Endodermal cell (in vitro differentiated cells): ENCODE data around the gene STUM. TPM values are rescaled to one million over a fixed set of nuclear protein-coding genes. Genes with fewer than 3 reads are reported as not detected.
A peak's percentile ranks its signal among the peaks of the same experiment; 100 is the strongest.

Experiments used
- DNase-seq: peaks from one replicate; pipeline ENCODE4 v3.0.0-alpha.2; 2017
- H3K27ac ChIP-seq: 2 replicates; pipeline ENCODE4 v1.5.1; 2013; ENCODE audit warnings: mild to moderate bottlenecking, low read depth, low read length, moderate library complexity
- H3K27me3 ChIP-seq: 2 replicates; pipeline ENCODE4 v1.6.1; 2013; ENCODE audit warnings: mild to moderate bottlenecking, low read length, moderate library complexity; ENCODE audit not compliant: insufficient read depth, control insufficient read depth, poor library complexity, severe bottlenecking
- H3K36me3 ChIP-seq: 2 replicates; pipeline ENCODE4 v1.7.0; 2013; ENCODE audit warnings: mild to moderate bottlenecking, low read length, moderate library complexity; ENCODE audit not compliant: control insufficient read depth, insufficient read depth
- H3K4me1 ChIP-seq: one replicate; pipeline ENCODE4 v1.7.0; 2013; ENCODE audit warnings: low read length; ENCODE audit not compliant: control insufficient read depth, insufficient read depth
- H3K4me3 ChIP-seq: 2 replicates; pipeline ENCODE4 v1.5.1; 2013; ENCODE audit warnings: mild to moderate bottlenecking, low read length, moderate library complexity
- H3K9ac ChIP-seq: 2 replicates; pipeline ENCODE4 v1.6.1; 2013; ENCODE audit warnings: mild to moderate bottlenecking, low read length, moderate library complexity; ENCODE audit not compliant: poor library complexity, severe bottlenecking; ENCODE audit errors: extremely low read depth
- H3K9me3 ChIP-seq: 2 replicates; pipeline ENCODE4 v1.6.1; 2013; ENCODE audit warnings: mild to moderate bottlenecking, low read length, moderate library complexity; ENCODE audit not compliant: control insufficient read depth
- H3K27ac Mint-ChIP-seq: 2 replicates; pipeline ENCODE4 v1.8.0; 2020; ENCODE audit warnings: mixed read lengths
- H3K27me3 Mint-ChIP-seq: 2 replicates; pipeline ENCODE4 v1.8.0; 2021; ENCODE audit warnings: mild to moderate bottlenecking, mixed read lengths; ENCODE audit not compliant: insufficient read depth
- H3K36me3 Mint-ChIP-seq: 2 replicates; pipeline ENCODE4 v1.8.0; 2020; ENCODE audit warnings: low read depth, mixed read lengths
- H3K4me1 Mint-ChIP-seq: 2 replicates; pipeline ENCODE4 v1.8.0; 2020; ENCODE audit warnings: mixed read lengths
- H3K4me3 Mint-ChIP-seq: 2 replicates; pipeline ENCODE4 v1.8.0; 2020; ENCODE audit warnings: mild to moderate bottlenecking, moderate library complexity, mixed read lengths
- H3K9me3 Mint-ChIP-seq: 2 replicates; pipeline ENCODE4 v1.8.0; 2020; ENCODE audit warnings: mild to moderate bottlenecking, mixed read lengths
- WGBS, 2 experiments: methylation state at CpG; one replicate each; pipeline versions ENCODE4 v1.1.5 to v1.1.7; 2013; ENCODE audit warnings: missing lambda C conversion rate in 2 of 2, mixed read lengths in 1 of 2; ENCODE audit not compliant: insufficient coverage in 1 of 2, insufficient read length in 1 of 2; 5-methylcytosine and 5-hydroxymethylcytosine counted together
- total RNA-seq, 2 donors: library from RNA; stranded (reverse); fragmentation: NEBNext Ultra II Directional in 1 of 2; extraction: Animal tissue kit (Norgen Biotek cat#: 25700) in 1 of 2; gene quantifications; 2 replicates in 1 of 2; 3 replicates in 1 of 2; pipeline ENCODE4 v1.2.1, GENCODE V29; 2021
- TF ChIP-seq, protein P1 (sequence below): fragments of 200-600 bp; sonication (generic); conservative IDR thresholded peaks from 2 replicates; pipeline ENCODE4 v1.5.0; 2021; ENCODE audit warnings: antibody characterized with exemption, mild to moderate bottlenecking

STUM gene
- total RNA-seq, 2 donors from 2014 or later: 0.04 to 0.20 TPM

DNA sequence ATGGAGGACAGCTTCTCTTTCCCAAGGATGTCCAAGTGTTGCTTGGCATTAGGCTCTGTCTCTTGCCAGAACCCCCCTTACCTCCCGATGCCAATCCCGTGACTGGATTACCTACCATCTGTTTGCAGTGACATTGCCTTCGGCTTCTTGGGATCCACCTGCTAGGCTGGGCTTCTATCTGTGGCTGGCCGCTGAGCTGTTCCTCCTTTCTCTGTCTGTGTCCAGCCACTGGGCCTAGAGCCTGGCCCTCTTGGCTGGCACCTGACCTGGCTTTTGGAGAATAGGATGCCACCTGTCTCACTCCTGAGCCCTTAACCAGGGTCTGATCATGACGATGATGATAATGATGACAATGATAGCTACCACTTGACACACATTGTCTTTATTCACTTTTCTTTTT, 41.6 kb upstream of the STUM start:
- Histone ChIP-seq H3K9ac (no peak overlapping the region), H3K27me3 (peaks cover 15% of the 10 kb centered on the region), H3K4me1 (no peaks in the 10 kb centered on the region), H3K4me3 (no peak overlapping the region), H3K9me3 (no peaks in the 10 kb centered on the region), H3K36me3 (no peaks in the 10 kb centered on the region), H3K27ac (no peak overlapping the region)
- Mint-ChIP-seq H3K9me3 (no peaks in the 10 kb centered on the region), H3K4me3 (no peak overlapping the region), H3K36me3 (no peaks in the 10 kb centered on the region), H3K27me3 (peaks cover 47% of the 10 kb centered on the region), H3K4me1 (no peaks in the 10 kb centered on the region), H3K27ac (no peak overlapping the region)
- TF ChIP-seq, protein P1, sequence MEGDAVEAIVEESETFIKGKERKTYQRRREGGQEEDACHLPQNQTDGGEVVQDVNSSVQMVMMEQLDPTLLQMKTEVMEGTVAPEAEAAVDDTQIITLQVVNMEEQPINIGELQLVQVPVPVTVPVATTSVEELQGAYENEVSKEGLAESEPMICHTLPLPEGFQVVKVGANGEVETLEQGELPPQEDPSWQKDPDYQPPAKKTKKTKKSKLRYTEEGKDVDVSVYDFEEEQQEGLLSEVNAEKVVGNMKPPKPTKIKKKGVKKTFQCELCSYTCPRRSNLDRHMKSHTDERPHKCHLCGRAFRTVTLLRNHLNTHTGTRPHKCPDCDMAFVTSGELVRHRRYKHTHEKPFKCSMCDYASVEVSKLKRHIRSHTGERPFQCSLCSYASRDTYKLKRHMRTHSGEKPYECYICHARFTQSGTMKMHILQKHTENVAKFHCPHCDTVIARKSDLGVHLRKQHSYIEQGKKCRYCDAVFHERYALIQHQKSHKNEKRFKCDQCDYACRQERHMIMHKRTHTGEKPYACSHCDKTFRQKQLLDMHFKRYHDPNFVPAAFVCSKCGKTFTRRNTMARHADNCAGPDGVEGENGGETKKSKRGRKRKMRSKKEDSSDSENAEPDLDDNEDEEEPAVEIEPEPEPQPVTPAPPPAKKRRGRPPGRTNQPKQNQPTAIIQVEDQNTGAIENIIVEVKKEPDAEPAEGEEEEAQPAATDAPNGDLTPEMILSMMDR: no peak
- 93 to 100% methylated on average over 2 to 5 of the region's 5 CpGs for WGBS, 2 experiments
- no peak for DNase-seq

GRCh38 chr1:226510453-226510852, 38.1 kb upstream of the STUM start:
- no peak overlapping the region for H3K9ac ChIP-seq
- DNase-seq: peak; percentile 10
- H3K9me3 Mint-ChIP-seq: no peaks in the 10 kb centered on the region
- H3K27ac ChIP-seq: no peak overlapping the region
- no peaks in the 10 kb centered on the region for H3K9me3 ChIP-seq
- no peak overlapping the region for H3K4me3 Mint-ChIP-seq
- no peaks in the 10 kb centered on the region for H3K36me3 Mint-ChIP-seq
- peaks cover 7% of the 10 kb centered on the region for H3K4me1 Mint-ChIP-seq
- H3K27ac Mint-ChIP-seq: no peak overlapping the region
- no peak overlapping the region for H3K4me3 ChIP-seq
- peaks cover 30% of the 10 kb centered on the region for H3K27me3 Mint-ChIP-seq
- peaks cover 8% of the 10 kb centered on the region for H3K4me1 ChIP-seq
- peaks cover 6% of the 10 kb centered on the region for H3K27me3 ChIP-seq
- TF ChIP-seq, protein P1: no peak
- no peaks in the 10 kb centered on the region for H3K36me3 ChIP-seq
- WGBS, 2 experiments: 98 to 100% methylated on average over 1 of the region's 1 CpG

DNA sequence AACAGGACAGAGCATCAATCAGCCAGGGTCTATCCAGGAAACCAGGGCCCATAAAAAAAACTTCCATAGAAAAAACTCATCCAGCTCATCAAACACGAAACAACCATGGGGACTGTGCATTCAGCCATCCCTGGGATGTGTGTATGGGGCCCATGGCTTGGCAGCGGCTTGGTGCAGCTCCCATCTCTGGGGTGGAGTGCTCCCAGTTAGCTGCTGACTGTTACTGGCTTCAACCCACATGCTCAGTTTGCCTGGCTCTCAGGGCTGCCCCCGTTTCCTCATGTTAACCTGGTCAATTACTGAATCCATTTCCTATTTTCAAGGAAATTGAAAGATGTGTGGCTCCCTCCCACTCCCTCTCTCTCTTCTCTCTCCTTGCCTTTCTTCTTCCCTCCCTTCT, 37.3 kb upstream of the STUM start:
- Histone ChIP-seq H3K9me3 (no peaks in the 10 kb centered on the region), H3K36me3 (no peaks in the 10 kb centered on the region), H3K27ac (no peak overlapping the region), H3K4me3 (no peak overlapping the region), H3K4me1 (peaks cover 8% of the 10 kb centered on the region), H3K27me3 (no peaks in the 10 kb centered on the region), H3K9ac (no peak overlapping the region)
- H3K27ac Mint-ChIP-seq: no peak overlapping the region
- peaks cover 7% of the 10 kb centered on the region for H3K4me1 Mint-ChIP-seq
- H3K27me3 Mint-ChIP-seq: peaks cover 25% of the 10 kb centered on the region
- 89 to 100% methylated on average over 3 of the region's 3 CpGs for WGBS, 2 experiments
- H3K9me3 Mint-ChIP-seq: no peaks in the 10 kb centered on the region
- TF ChIP-seq, protein P1: no peak
- no peak overlapping the region for H3K4me3 Mint-ChIP-seq
- DNase-seq: peak; percentile 9
- no peaks in the 10 kb centered on the region for H3K36me3 Mint-ChIP-seq
